ENCODE measurements around the gene BCL11A. TPM values are rescaled to one million over a fixed set of nuclear protein-coding genes. Genes with fewer than 3 reads are reported as not detected.

BCL11A gene
- polyA plus RNA-seq, 3 donors: 8.7 to 15.6 (median 11.1) TPM

DNA sequence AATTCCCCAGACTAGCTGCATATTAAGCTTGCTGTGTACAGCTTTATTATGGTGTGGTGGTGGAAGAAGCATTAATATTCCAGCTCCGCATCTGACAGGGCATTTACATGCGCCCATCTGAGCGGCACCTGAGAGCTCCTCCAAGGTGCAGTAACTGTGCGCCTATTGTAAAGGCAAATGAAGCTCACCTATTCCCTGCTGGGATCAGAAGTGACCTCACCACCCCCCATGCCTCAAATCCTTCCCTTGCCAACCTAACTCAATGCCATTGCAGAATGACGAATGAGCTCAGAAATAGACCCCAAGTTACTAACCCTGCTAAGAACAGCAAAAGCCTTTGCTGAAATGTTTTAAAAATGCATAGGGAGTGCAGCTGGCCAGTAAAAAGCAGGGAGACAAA, 14.3 kb downstream of the BCL11A start:
- Mint-ChIP-seq H3K36me3 (peaks cover 20 to 24% of the 10 kb centered on the region in 2 donors), H3K4me3 (no peak overlapping the region), H3K4me1 (peaks cover 51% of the 10 kb centered on the region), H3K27me3 (ENCODE audit: low read depth in 3 of 3) (no peaks in the 10 kb centered on the region), H3K9me3 (no peaks in the 10 kb centered on the region), H3K27ac (peak overlapping the region in 2 of 7 donors; percentile 12 to 22)
- peaks cover 8% of the 10 kb centered on the region for H4K20me1 ChIP-seq (ENCODE audit: insufficient read depth, low read length)
- peaks cover 2 to 20% of the 10 kb centered on the region in 2 donors for H3K36me3 ChIP-seq (replicated peaks in 1 of 2; ENCODE audit: control insufficient read depth in 1 of 2, insufficient read depth in 2 of 2, low read length in 2 of 2)
- TF ChIP-seq, protein P1, sequence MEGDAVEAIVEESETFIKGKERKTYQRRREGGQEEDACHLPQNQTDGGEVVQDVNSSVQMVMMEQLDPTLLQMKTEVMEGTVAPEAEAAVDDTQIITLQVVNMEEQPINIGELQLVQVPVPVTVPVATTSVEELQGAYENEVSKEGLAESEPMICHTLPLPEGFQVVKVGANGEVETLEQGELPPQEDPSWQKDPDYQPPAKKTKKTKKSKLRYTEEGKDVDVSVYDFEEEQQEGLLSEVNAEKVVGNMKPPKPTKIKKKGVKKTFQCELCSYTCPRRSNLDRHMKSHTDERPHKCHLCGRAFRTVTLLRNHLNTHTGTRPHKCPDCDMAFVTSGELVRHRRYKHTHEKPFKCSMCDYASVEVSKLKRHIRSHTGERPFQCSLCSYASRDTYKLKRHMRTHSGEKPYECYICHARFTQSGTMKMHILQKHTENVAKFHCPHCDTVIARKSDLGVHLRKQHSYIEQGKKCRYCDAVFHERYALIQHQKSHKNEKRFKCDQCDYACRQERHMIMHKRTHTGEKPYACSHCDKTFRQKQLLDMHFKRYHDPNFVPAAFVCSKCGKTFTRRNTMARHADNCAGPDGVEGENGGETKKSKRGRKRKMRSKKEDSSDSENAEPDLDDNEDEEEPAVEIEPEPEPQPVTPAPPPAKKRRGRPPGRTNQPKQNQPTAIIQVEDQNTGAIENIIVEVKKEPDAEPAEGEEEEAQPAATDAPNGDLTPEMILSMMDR (IDR thresholded peaks at IDR 0.05): no peak
- H2AFZ ChIP-seq (ENCODE audit: insufficient read depth, low read depth, low read length, poor library complexity, severe bottlenecking): no peak overlapping the region
- WGBS (ENCODE audit: insufficient coverage): 100% methylated on average over 2 of the region's 5 CpGs
- DNase-seq: no peak
- peak overlapping the region in 1 of 2 donors; percentile 54 for H3K27ac ChIP-seq (ENCODE audit: low read depth in 1 of 2, low read length in 2 of 2)
- no peaks in the 10 kb centered on the region for H3K27me3 ChIP-seq (ENCODE audit: control insufficient read depth in 2 of 2, insufficient read depth in 2 of 2, low read length in 2 of 2)
- H3K4me2 ChIP-seq (replicated peaks; ENCODE audit: extremely low read depth, low read length, poor library complexity, severe bottlenecking): no peak overlapping the region
- intact Hi-C loops (cut with micrococcal nuclease): loop anchor here in 1 of 2 donors (10.0 kb wide), 1 partner anchor 996 kb away; the partner anchor contains the start of gene XPO1
- H3K79me2 ChIP-seq (ENCODE audit: insufficient read depth, low read length): peaks cover 99% of the 10 kb centered on the region
- H3K9ac ChIP-seq (ENCODE audit: insufficient read depth, low read length, poor library complexity, severe bottlenecking): no peak overlapping the region
- H3K4me1 ChIP-seq (ENCODE audit: control insufficient read depth in 1 of 2, insufficient read depth in 2 of 2, low read length in 2 of 2): peaks cover 48 to 50% of the 10 kb centered on the region in 2 donors
- no peak overlapping the region for H3K4me3 ChIP-seq (replicated peaks in 1 of 3; ENCODE audit: low read depth in 2 of 3, low read length in 3 of 3)
- no peaks in the 10 kb centered on the region for H3K9me3 ChIP-seq (replicated peaks in 1 of 2; ENCODE audit: control insufficient read depth in 1 of 2, insufficient read depth in 1 of 2, low read length in 2 of 2)

DNA sequence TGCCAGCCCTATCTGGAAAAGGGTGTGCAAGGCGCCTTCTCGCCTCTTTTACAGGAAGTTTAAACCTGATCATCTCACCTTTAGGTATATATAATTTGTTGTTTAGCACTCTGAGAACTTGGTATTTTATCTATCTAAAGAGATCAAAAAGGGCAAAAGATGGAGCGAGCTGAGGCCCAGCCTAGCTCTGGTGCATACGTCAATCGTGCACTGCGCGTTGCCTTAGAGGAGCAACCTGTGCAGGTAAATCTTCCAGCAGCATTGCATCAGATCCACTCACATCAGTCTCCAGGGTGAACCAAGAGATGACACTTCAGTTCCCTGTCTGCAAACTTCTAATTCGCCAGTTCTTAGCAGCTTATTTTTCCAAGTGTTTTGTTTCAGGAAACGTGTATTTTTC, 15.4 kb downstream of the BCL11A start:
- peaks cover 100% of the 10 kb centered on the region for H3K79me2 ChIP-seq (ENCODE audit: insufficient read depth, low read length)
- H3K9ac ChIP-seq (ENCODE audit: insufficient read depth, low read length, poor library complexity, severe bottlenecking): no peak overlapping the region
- Mint-ChIP-seq H3K27ac (peak overlapping the region in 1 of 7 donors; percentile 35), H3K4me1 (peaks cover 55% of the 10 kb centered on the region), H3K27me3 (ENCODE audit: low read depth in 3 of 3) (no peaks in the 10 kb centered on the region), H3K9me3 (no peaks in the 10 kb centered on the region), H3K4me3 (no peak overlapping the region), H3K36me3 (peaks cover 18 to 21% of the 10 kb centered on the region in 2 donors)
- DNase-seq: no peak
- H3K4me1 ChIP-seq (ENCODE audit: control insufficient read depth in 1 of 2, insufficient read depth in 2 of 2, low read length in 2 of 2): peaks cover 47 to 50% of the 10 kb centered on the region in 2 donors
- intact Hi-C loops (cut with micrococcal nuclease): loop anchor here in 1 of 2 donors (10.0 kb wide), 1 partner anchor 997 kb away; the partner anchor contains the start of gene XPO1
- H3K27me3 ChIP-seq (ENCODE audit: control insufficient read depth in 2 of 2, insufficient read depth in 2 of 2, low read length in 2 of 2): no peaks in the 10 kb centered on the region
- H4K20me1 ChIP-seq (ENCODE audit: insufficient read depth, low read length): peaks cover 8% of the 10 kb centered on the region
- no peak overlapping the region for H2AFZ ChIP-seq (ENCODE audit: insufficient read depth, low read depth, low read length, poor library complexity, severe bottlenecking)
- H3K4me2 ChIP-seq (replicated peaks; ENCODE audit: extremely low read depth, low read length, poor library complexity, severe bottlenecking): no peak overlapping the region
- H3K4me3 ChIP-seq (replicated peaks in 1 of 3; ENCODE audit: low read depth in 2 of 3, low read length in 3 of 3): no peak overlapping the region
- H3K36me3 ChIP-seq (replicated peaks in 1 of 2; ENCODE audit: control insufficient read depth in 1 of 2, insufficient read depth in 2 of 2, low read length in 2 of 2): peaks cover 2 to 16% of the 10 kb centered on the region in 2 donors
- no peak overlapping the region for H3K27ac ChIP-seq (ENCODE audit: low read depth in 1 of 2, low read length in 2 of 2)
- no peaks in the 10 kb centered on the region for H3K9me3 ChIP-seq (replicated peaks in 1 of 2; ENCODE audit: control insufficient read depth in 1 of 2, insufficient read depth in 1 of 2, low read length in 2 of 2)
- TF ChIP-seq, protein P1 (IDR thresholded peaks at IDR 0.05): no peak
- 96% methylated on average over 5 of the region's 9 CpGs for WGBS (ENCODE audit: insufficient coverage)
